H9 (cell line): ENCODE data around the gene ITSN1. TPM values are rescaled to one million over a fixed set of nuclear protein-coding genes. Genes with fewer than 3 reads are reported as not detected.
A peak's percentile ranks its signal among the peaks of the same experiment; 100 is the strongest.

Experiments
- DNase-seq: peaks from one replicate; pipeline ENCODE4 v3.0.0-alpha.2; 2017
- H2AFZ ChIP-seq: one replicate; pipeline ENCODE4 v1.6.1; 2013; ENCODE audit warnings: mild to moderate bottlenecking, low read length, control low read depth, moderate library complexity
- H2AK5ac ChIP-seq: 2 replicates; pipeline ENCODE4 v1.6.1; 2013; ENCODE audit warnings: low read length, control low read depth, mixed read lengths; ENCODE audit not compliant: insufficient read length
- H2BK120ac ChIP-seq: one replicate; pipeline ENCODE4 v1.6.1; 2013; ENCODE audit warnings: low read depth, mild to moderate bottlenecking, low read length, control low read depth, inconsistent platforms; ENCODE audit not compliant: poor library complexity, severe bottlenecking
- H2BK12ac ChIP-seq: 2 replicates; pipeline ENCODE4 v1.6.1; 2013; ENCODE audit warnings: low read length, control low read depth, mixed read lengths, low read depth; ENCODE audit not compliant: insufficient read length
- H2BK15ac ChIP-seq: 2 replicates; pipeline ENCODE4 v1.6.1; 2013; ENCODE audit warnings: low read depth, low read length, control low read depth
- H2BK20ac ChIP-seq: one replicate; pipeline ENCODE4 v1.6.1; 2013; ENCODE audit warnings: low read depth, mild to moderate bottlenecking, low read length, control low read depth, inconsistent platforms; ENCODE audit not compliant: poor library complexity, severe bottlenecking
- H2BK5ac ChIP-seq: 2 replicates; pipeline ENCODE4 v1.6.1; 2013; ENCODE audit warnings: low read length, control low read depth, mixed read lengths; ENCODE audit not compliant: insufficient read length
- H3K14ac ChIP-seq: 2 replicates; pipeline ENCODE4 v1.6.1; 2013; ENCODE audit warnings: low read length, control low read depth; ENCODE audit not compliant: insufficient read depth
- H3K18ac ChIP-seq: 2 replicates; pipeline ENCODE4 v1.6.1; 2013; ENCODE audit warnings: low read depth, mild to moderate bottlenecking, mixed read lengths, low read length, control low read depth; ENCODE audit not compliant: insufficient read length
- H3K23ac ChIP-seq: 2 replicates; pipeline ENCODE4 v1.6.1; 2013; ENCODE audit warnings: low read length, control low read depth, mixed read lengths, low read depth; ENCODE audit not compliant: insufficient read length
- H3K23me2 ChIP-seq: 2 replicates; pipeline ENCODE4 v1.6.1; 2013; ENCODE audit warnings: low read depth, mild to moderate bottlenecking, mixed read lengths, low read length, control low read depth; ENCODE audit not compliant: insufficient read length, poor library complexity, severe bottlenecking
- H3K27ac ChIP-seq: 2 replicates; pipeline ENCODE4 v1.5.1; 2013; ENCODE audit warnings: low read length, control low read depth, mixed read lengths, low read depth; ENCODE audit not compliant: insufficient read length
- H3K27me3 ChIP-seq: 2 replicates; pipeline ENCODE4 v1.6.1; 2013; ENCODE audit warnings: low read length, control low read depth, inconsistent platforms; ENCODE audit not compliant: insufficient read depth
- H3K4ac ChIP-seq: 2 replicates; pipeline ENCODE4 v1.6.1; 2013; ENCODE audit warnings: low read depth, mild to moderate bottlenecking, control low read depth, inconsistent platforms, low read length, moderate library complexity
- H3K4me1 ChIP-seq: 2 replicates; pipeline ENCODE4 v1.6.1; 2013; ENCODE audit warnings: low read length, control low read depth, inconsistent platforms; ENCODE audit not compliant: insufficient read depth
- H3K4me2 ChIP-seq: 2 replicates; pipeline ENCODE4 v1.6.1; 2013; ENCODE audit warnings: low read length, control low read depth, mixed read lengths; ENCODE audit not compliant: insufficient read length, insufficient read depth
- H3K56ac ChIP-seq: 2 replicates; pipeline ENCODE4 v1.6.1; 2013; ENCODE audit warnings: low read depth, mild to moderate bottlenecking, mixed read lengths, low read length, control low read depth; ENCODE audit not compliant: insufficient read length
- H3K79me1 ChIP-seq: 2 replicates; pipeline ENCODE4 v1.6.1; 2013; ENCODE audit warnings: low read depth, mild to moderate bottlenecking, moderate library complexity, low read length, control low read depth, inconsistent platforms; ENCODE audit not compliant: insufficient read depth, poor library complexity, severe bottlenecking
- H3K79me2 ChIP-seq: 2 replicates; pipeline ENCODE4 v1.6.1; 2013; ENCODE audit warnings: low read length, control low read depth, inconsistent platforms; ENCODE audit not compliant: insufficient read depth
- H3K9ac ChIP-seq: 2 replicates; pipeline ENCODE4 v1.6.1; 2013; ENCODE audit warnings: low read length, control low read depth, mixed read lengths; ENCODE audit not compliant: insufficient read length; ENCODE audit errors: extremely low read depth
- H3K9me3 ChIP-seq: one replicate; pipeline ENCODE4 v1.6.1; 2013; ENCODE audit warnings: low read depth, low read length, inconsistent platforms; ENCODE audit not compliant: control insufficient read depth
- H3T11ph ChIP-seq: one replicate; pipeline ENCODE4 v1.6.1; 2013; ENCODE audit warnings: mild to moderate bottlenecking, low read length, control low read depth, inconsistent platforms
- H4K20me1 ChIP-seq: one replicate; pipeline ENCODE4 v1.6.1; 2013; ENCODE audit not compliant: control insufficient read depth, insufficient read length, insufficient read depth
- H4K5ac ChIP-seq: 2 replicates; pipeline ENCODE4 v1.6.1; 2013; ENCODE audit warnings: low read depth, mild to moderate bottlenecking, mixed read lengths, low read length, control low read depth; ENCODE audit not compliant: insufficient read length
- H4K8ac ChIP-seq: replicated peaks from 2 replicates; pipeline ENCODE4 v1.6.1; 2013; ENCODE audit warnings: low read length, control low read depth, mixed read lengths, low read depth; ENCODE audit not compliant: insufficient read length
- H4K91ac ChIP-seq: 2 replicates; pipeline ENCODE4 v1.6.1; 2013; ENCODE audit warnings: low read depth, mild to moderate bottlenecking, moderate library complexity, mixed read lengths, low read length, control low read depth; ENCODE audit not compliant: insufficient read length
- H3K27ac Mint-ChIP-seq, 3 experiments: 2 replicates in 2 of 3; 3 replicates in 1 of 3; pipeline ENCODE4 v1.8.0; 2020 to 2021; ENCODE audit warnings: mixed read lengths in 3 of 3, mild to moderate bottlenecking in 1 of 3, moderate library complexity in 1 of 3
- H3K27me3 Mint-ChIP-seq: 2 replicates; pipeline ENCODE4 v1.8.0; 2021; ENCODE audit warnings: low read depth, mild to moderate bottlenecking, moderate library complexity, mixed read lengths
- H3K36me3 Mint-ChIP-seq, 3 experiments: 2 replicates in 2 of 3; 3 replicates in 1 of 3; pipeline ENCODE4 v1.8.0; 2020 to 2021; ENCODE audit warnings: low read depth in 3 of 3, mixed read lengths in 3 of 3; ENCODE audit not compliant: insufficient read depth in 1 of 3
- H3K4me1 Mint-ChIP-seq, 2 experiments: 2 replicates each; pipeline ENCODE4 v1.8.0; 2020; ENCODE audit warnings: mixed read lengths in 2 of 2
- H3K4me3 Mint-ChIP-seq, 2 experiments: 2 replicates in 1 of 2; 3 replicates in 1 of 2; pipeline ENCODE4 v1.8.0; 2020 to 2021; ENCODE audit warnings: mild to moderate bottlenecking in 2 of 2, mixed read lengths in 2 of 2, moderate library complexity in 1 of 2
- H3K9me3 Mint-ChIP-seq, 2 experiments: 2 replicates in 1 of 2; 3 replicates in 1 of 2; pipeline ENCODE4 v1.8.0; 2020; ENCODE audit warnings: mild to moderate bottlenecking in 2 of 2, mixed read lengths in 2 of 2, moderate library complexity in 1 of 2
- WGBS: extraction: QIAGEN DNeasy Blood & Tissue Kit; methylation state at CpG from one replicate; pipeline ENCODE4 v1.1.7; 2013; ENCODE audit warnings: missing lambda C conversion rate, low lambda C conversion rate, mixed read lengths; ENCODE audit not compliant: insufficient read length; ENCODE audit errors: extremely low coverage; 5-methylcytosine and 5-hydroxymethylcytosine counted together
- total RNA-seq: library from RNA; stranded (reverse); gene quantifications from 2 replicates; pipeline ENCODE4 v1.2.1, GENCODE V29; 2021
- TF ChIP-seq, protein P1 (sequence below): fragments of 200-600 bp; sonication (generic); conservative IDR thresholded peaks from 3 replicates; pipeline ENCODE4 v1.8.0; 2021; ENCODE audit warnings: antibody characterized with exemption, mild to moderate bottlenecking

Gene ITSN1
- total RNA-seq, 1 experiment from 2014 or later, result 94.2 TPM

DNA sequence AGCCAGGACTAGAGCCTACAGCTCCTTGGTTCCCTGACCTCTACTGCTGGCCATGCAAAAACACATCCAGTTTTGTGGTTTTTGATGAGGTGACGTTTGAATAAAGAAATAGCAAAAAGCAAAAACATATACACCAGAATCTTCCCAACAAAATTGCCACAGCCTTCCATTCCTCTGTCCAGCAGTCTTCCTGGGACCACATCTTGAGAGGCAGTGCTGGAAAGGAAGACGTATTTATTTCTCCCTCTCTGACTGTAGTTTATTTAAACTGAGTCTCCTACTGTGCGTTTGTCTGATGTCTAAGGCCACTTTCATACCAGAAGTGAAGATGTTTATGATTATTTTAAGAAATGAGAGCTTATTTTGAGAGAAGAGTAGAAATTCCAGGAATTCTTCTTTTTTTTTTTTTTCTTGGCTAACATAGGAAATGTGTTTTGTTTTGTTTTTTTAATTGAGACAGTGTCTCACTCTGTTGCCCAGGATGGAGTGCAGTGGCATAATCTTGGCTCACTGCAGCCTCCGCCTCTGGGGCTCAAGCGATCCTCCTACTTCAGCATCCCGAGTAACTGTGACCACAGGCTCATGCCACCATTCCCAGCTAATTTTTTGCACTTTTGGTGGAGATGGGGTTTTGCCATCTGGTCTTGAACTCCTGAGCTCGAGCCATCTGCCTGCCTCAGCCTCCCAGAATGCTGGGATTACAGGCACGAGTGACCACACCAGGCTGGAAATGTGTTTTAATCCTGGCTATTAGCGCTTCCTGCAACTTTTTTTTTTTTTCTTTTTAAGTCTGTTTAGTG, 118.5 kb downstream of the ITSN1 start:
- H3K18ac ChIP-seq, result no peak overlapping the region
- TF ChIP-seq, protein P1, sequence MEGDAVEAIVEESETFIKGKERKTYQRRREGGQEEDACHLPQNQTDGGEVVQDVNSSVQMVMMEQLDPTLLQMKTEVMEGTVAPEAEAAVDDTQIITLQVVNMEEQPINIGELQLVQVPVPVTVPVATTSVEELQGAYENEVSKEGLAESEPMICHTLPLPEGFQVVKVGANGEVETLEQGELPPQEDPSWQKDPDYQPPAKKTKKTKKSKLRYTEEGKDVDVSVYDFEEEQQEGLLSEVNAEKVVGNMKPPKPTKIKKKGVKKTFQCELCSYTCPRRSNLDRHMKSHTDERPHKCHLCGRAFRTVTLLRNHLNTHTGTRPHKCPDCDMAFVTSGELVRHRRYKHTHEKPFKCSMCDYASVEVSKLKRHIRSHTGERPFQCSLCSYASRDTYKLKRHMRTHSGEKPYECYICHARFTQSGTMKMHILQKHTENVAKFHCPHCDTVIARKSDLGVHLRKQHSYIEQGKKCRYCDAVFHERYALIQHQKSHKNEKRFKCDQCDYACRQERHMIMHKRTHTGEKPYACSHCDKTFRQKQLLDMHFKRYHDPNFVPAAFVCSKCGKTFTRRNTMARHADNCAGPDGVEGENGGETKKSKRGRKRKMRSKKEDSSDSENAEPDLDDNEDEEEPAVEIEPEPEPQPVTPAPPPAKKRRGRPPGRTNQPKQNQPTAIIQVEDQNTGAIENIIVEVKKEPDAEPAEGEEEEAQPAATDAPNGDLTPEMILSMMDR, result no peak
- no peaks in the 10 kb centered on the region for H4K20me1 ChIP-seq
- no peaks in the 10 kb centered on the region for H3K23me2 ChIP-seq
- no peak overlapping the region for H2AFZ ChIP-seq
- H4K91ac ChIP-seq, result no peak overlapping the region
- Mint-ChIP-seq H3K4me1 (peaks cover 16 to 19% of the 10 kb centered on the region in 2 experiments), H3K9me3 (no peaks in the 10 kb centered on the region), H3K27ac (peak overlapping the region in 2 of 3 experiments; percentile 76 to 80; a peak in 4 of 7 replicates), H3K36me3 (peaks cover 7 to 59% (median 36%) of the 10 kb centered on the region in 3 experiments; a peak in 6 of 7 replicates), H3K27me3 (no peaks in the 10 kb centered on the region), H3K4me3 (no peak overlapping the region)
- no peak overlapping the region for H3K4me2 ChIP-seq
- no peak overlapping the region for H2BK120ac ChIP-seq
- H3K27ac ChIP-seq, result no peak overlapping the region
- no peak for DNase-seq
- H4K5ac ChIP-seq, result no peak overlapping the region
- no peak overlapping the region for H3K14ac ChIP-seq
- H3K79me2 ChIP-seq, result 0 out of 2 replicates have a peak, but pooled peaks cover 2% of the 10 kb centered on the region
- no peaks in the 10 kb centered on the region for H3K9me3 ChIP-seq
- peaks cover 3% of the 10 kb centered on the region; the same call in 1 of the 2 replicates for H3K4me1 ChIP-seq
- H2BK20ac ChIP-seq, result no peak overlapping the region
- H3K4ac ChIP-seq, result no peak overlapping the region
- no peak overlapping the region for H2BK15ac ChIP-seq
- H3K56ac ChIP-seq, result no peak overlapping the region
- H2BK12ac ChIP-seq, result no peak overlapping the region
- WGBS, result no CpG with 5 or more reads among the region's 9 CpGs
- H3K9ac ChIP-seq, result no peak overlapping the region
- no peak overlapping the region for H4K8ac ChIP-seq
- peaks cover 5% of the 10 kb centered on the region for H3K79me1 ChIP-seq
- no peak overlapping the region for H2BK5ac ChIP-seq
- H3K23ac ChIP-seq, result no peak overlapping the region
- no peak overlapping the region for H2AK5ac ChIP-seq
- no peak overlapping the region for H3T11ph ChIP-seq
- no peaks in the 10 kb centered on the region for H3K27me3 ChIP-seq
